Neural cell (in vitro differentiated cells): ENCODE data around the gene PLEKHA8.

Experiments
- EP300 ChIP-seq: fragments of 450-650 bp; conservative IDR thresholded peaks from 2 replicates; pipeline ENCODE4 v1.6.1; 2014; ENCODE audit warnings: antibody characterized with exemption, mild to moderate bottlenecking, moderate library complexity; ENCODE audit not compliant: poor library complexity, severe bottlenecking
- POLR2AphosphoS5 ChIP-seq: IDR thresholded peaks from 2 replicates; pipeline ENCODE4 v1.6.1; 2012
- TF ChIP-seq, protein P1 (sequence below): IDR thresholded peaks from 2 replicates; pipeline ENCODE4 v1.6.1; 2012; ENCODE audit warnings: borderline replicate concordance

DNA sequence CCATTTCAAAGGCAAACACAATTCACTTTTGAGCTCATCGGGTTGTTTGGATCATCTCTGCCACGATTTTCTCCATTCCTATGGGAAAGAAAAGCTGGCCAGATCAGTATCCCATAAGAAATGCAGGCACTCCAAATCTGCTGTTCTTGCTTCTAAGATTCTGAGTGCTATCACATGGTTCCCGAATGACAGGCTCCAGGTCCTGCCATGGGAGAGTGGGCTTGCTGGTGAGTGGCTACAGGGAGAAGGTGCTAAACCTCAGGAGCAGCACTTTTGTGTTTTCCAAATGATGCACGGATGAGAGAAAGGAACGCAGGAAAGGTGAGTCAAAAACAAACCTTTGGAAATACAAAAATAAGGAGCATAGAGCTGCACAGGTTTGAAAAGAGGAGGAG is 138.6 kb downstream of the PLEKHA8 start:
- no peak for TF ChIP-seq POLR2AphosphoS5
- no peak for TF ChIP-seq EP300
- TF ChIP-seq, protein P1, sequence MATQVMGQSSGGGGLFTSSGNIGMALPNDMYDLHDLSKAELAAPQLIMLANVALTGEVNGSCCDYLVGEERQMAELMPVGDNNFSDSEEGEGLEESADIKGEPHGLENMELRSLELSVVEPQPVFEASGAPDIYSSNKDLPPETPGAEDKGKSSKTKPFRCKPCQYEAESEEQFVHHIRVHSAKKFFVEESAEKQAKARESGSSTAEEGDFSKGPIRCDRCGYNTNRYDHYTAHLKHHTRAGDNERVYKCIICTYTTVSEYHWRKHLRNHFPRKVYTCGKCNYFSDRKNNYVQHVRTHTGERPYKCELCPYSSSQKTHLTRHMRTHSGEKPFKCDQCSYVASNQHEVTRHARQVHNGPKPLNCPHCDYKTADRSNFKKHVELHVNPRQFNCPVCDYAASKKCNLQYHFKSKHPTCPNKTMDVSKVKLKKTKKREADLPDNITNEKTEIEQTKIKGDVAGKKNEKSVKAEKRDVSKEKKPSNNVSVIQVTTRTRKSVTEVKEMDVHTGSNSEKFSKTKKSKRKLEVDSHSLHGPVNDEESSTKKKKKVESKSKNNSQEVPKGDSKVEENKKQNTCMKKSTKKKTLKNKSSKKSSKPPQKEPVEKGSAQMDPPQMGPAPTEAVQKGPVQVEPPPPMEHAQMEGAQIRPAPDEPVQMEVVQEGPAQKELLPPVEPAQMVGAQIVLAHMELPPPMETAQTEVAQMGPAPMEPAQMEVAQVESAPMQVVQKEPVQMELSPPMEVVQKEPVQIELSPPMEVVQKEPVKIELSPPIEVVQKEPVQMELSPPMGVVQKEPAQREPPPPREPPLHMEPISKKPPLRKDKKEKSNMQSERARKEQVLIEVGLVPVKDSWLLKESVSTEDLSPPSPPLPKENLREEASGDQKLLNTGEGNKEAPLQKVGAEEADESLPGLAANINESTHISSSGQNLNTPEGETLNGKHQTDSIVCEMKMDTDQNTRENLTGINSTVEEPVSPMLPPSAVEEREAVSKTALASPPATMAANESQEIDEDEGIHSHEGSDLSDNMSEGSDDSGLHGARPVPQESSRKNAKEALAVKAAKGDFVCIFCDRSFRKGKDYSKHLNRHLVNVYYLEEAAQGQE: no peak
